Vagina (tissue), 2 donors: ENCODE results near the gene SEMG2.

Experiments used
- CTCF ChIP-seq, 3 experiments: fragments of 450-650 bp in 2 of 3; fragments of 200-600 bp in 1 of 3; sonication (generic) in 1 of 3; IDR thresholded peaks; one replicate each; pipeline ENCODE4 v1.5.1; 2017 to 2019; ENCODE audit warnings: antibody characterized with exemption in 3 of 3, mild to moderate bottlenecking in 2 of 3, moderate library complexity in 2 of 3
- POLR2A ChIP-seq, 2 donors: fragments of 450-650 bp; IDR thresholded peaks; one replicate each; pipeline ENCODE4 v1.6.1; 2017; ENCODE audit warnings: antibody characterized with exemption in 2 of 2, mild to moderate bottlenecking in 2 of 2, moderate library complexity in 2 of 2
- POLR2AphosphoS5 ChIP-seq, 2 donors: sonication (generic); formaldehyde crosslinking; IDR thresholded peaks; one replicate each; pipeline ENCODE4 v1.9.0; 2017; ENCODE audit warnings: antibody characterized with exemption in 2 of 2, mild to moderate bottlenecking in 2 of 2, low read depth in 1 of 2; ENCODE audit not compliant: insufficient read depth in 1 of 2

DNA sequence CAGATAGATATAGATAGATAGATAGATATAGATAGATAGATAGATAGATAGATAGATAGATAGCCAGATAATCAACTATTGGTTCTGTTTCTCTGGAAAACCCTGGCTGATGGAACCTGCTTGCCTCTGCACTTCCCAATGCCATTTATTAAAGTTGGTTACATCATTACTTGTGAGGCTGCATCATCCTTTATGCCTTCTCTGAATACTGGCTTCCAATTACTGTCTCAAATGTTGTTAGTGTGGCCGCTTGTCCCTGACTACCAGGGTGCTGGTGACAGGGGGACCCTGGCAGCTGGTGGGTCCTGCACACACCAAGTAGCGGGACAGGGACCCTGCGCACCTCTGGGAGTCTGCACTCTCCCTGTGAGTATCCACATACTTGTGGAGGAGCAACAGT is 37.1 kb downstream of the SEMG2 start:
- TF ChIP-seq CTCF (IDR thresholded peaks at IDR 0.05) (no peak), POLR2AphosphoS5 (IDR thresholded peaks at IDR 0.05; ENCODE audit: insufficient read depth in 1 of 2, low read depth in 1 of 2) (no peak), POLR2A (IDR thresholded peaks at IDR 0.05) (no peak)
